HCT116 (cell line): ENCODE data around the gene TRPM8. TPM values are rescaled to one million over a fixed set of nuclear protein-coding genes. Genes with fewer than 3 reads are reported as not detected.

Experiments
- ATAC-seq: fragments of 200-7000 bp; cut with Tn5 transposase; 2 replicates; pipeline ENCODE4 v1.9.1; 2020; ENCODE audit warnings: mild to moderate bottlenecking, moderate library complexity
- BruUV-seq: library from RNA; stranded (reverse); fragments of 400-500 nt; replicated peaks from 2 replicates; lab custom pipeline; 2021; lab: Mats Ljungman, UMichigan
- CTCF ChIA-PET: fragments of 300-600 bp; sonication (Branson Sonifier 250); formaldehyde crosslinking; loops from one replicate; lab custom pipeline; 2021; ENCODE audit warnings: antibody characterized with exemption; lab: Charles Lee
- POLR2A ChIA-PET: fragments of 300-600, 350-600 bp; sonication (Branson Sonifier 250); formaldehyde crosslinking; loops from one replicate; lab custom pipeline; 2021; ENCODE audit warnings: antibody characterized with exemption; lab: Charles Lee
- RAD21 ChIA-PET, 2 experiments: fragments of 300-600 bp; sonication (Branson Sonifier 250); formaldehyde crosslinking; loops; one replicate each; lab custom pipeline; 2023; ENCODE audit warnings: low total read pairs in 2 of 2; ENCODE audit not compliant: uncharacterized antibody in 2 of 2, unreplicated experiment in 2 of 2, low non-redundant PET in 1 of 2; lab: Charles Lee
- DNase-seq: peaks from one replicate; pipeline ENCODE4 v3.0.0-alpha.2; 2010; ENCODE audit warnings: low read depth, low spot score
- H2AFZ ChIP-seq: fragments of 200-600 bp; shearing (Covaris generic), sonication (generic); 2 replicates; pipeline ENCODE4 v1.6.1; 2017; ENCODE audit warnings: low read depth, mixed run types, mixed read lengths, antibody characterized with exemption, low read length; ENCODE audit not compliant: poor library complexity, severe bottlenecking
- H3K27ac ChIP-seq: 2 replicates; pipeline ENCODE4 v1.5.1; 2012; ENCODE audit warnings: low read depth, low read length
- H3K27me3 ChIP-seq: fragments of 200-600 bp; sonication (generic); 2 replicates; pipeline ENCODE4 v1.6.1; 2016; ENCODE audit warnings: mixed run types, low read length, mixed read lengths; ENCODE audit not compliant: insufficient read depth
- H3K36me3 ChIP-seq, 2 experiments: fragments of 200-500 bp in 1 of 2; fragments of 200-600 bp in 1 of 2; sonication (Bioruptor generic) in 1 of 2; sonication (generic) in 1 of 2; 2 replicates each; pipeline versions ENCODE4 v1.5.1 to v1.6.1; 2014 to 2016; ENCODE audit warnings: low read length in 2 of 2, inconsistent platforms in 1 of 2, mixed read lengths in 1 of 2, mixed run types in 1 of 2; ENCODE audit not compliant: insufficient read depth in 2 of 2, control insufficient read depth in 1 of 2
- H3K4me1 ChIP-seq, 2 experiments: fragments of 200-600 bp in 1 of 2; sonication (generic) in 1 of 2; 2 replicates each; pipeline versions ENCODE4 v1.5.1 to v1.6.1; 2012 to 2017; ENCODE audit warnings: low read length in 2 of 2, inconsistent platforms in 1 of 2, mild to moderate bottlenecking in 1 of 2, mixed read lengths in 1 of 2, mixed run types in 1 of 2, moderate library complexity in 1 of 2; ENCODE audit not compliant: insufficient read depth in 2 of 2, control insufficient read depth in 1 of 2
- H3K4me2 ChIP-seq: fragments of 200-600 bp; sonication (generic); 2 replicates; pipeline ENCODE4 v1.6.1; 2017; ENCODE audit warnings: mixed run types, low read length, mixed read lengths
- H3K4me3 ChIP-seq, 2 experiments: fragments of 200-600 bp in 1 of 2; sonication (generic) in 1 of 2; replicated peaks in 1 of 2; 2 replicates each; pipeline ENCODE4 v1.5.1; 2011 to 2016; ENCODE audit warnings: low read length in 2 of 2, control low read depth in 1 of 2, low read depth in 1 of 2, mild to moderate bottlenecking in 1 of 2, mixed read lengths in 1 of 2, mixed run types in 1 of 2
- H3K79me2 ChIP-seq: fragments of 200-600 bp; sonication (generic); 2 replicates; pipeline ENCODE4 v1.6.1; 2017; ENCODE audit warnings: mild to moderate bottlenecking, mixed run types, low read length, moderate library complexity, mixed read lengths; ENCODE audit not compliant: insufficient read depth
- H3K9ac ChIP-seq: fragments of 200-600 bp; sonication (generic); 2 replicates; pipeline ENCODE4 v1.6.1; 2016; ENCODE audit warnings: low read length, mixed read lengths
- H3K9me2 ChIP-seq: fragments of 200-600 bp; sonication (generic), shearing (Covaris generic); 2 replicates; pipeline ENCODE4 v1.6.1; 2017; ENCODE audit warnings: mixed run types, mild to moderate bottlenecking, moderate library complexity; ENCODE audit not compliant: insufficient read depth
- H3K9me3 ChIP-seq, 2 experiments: fragments of 200-500 bp in 1 of 2; fragments of 200-600 bp in 1 of 2; sonication (Bioruptor generic) in 1 of 2; sonication (generic) in 1 of 2; 2 replicates each; pipeline ENCODE4 v1.6.1; 2014 to 2017; ENCODE audit warnings: low read length in 2 of 2, mixed read lengths in 2 of 2, inconsistent platforms in 1 of 2, low read depth in 1 of 2, mild to moderate bottlenecking in 1 of 2, mixed run types in 1 of 2, moderate library complexity in 1 of 2; ENCODE audit not compliant: control insufficient read depth in 1 of 2, insufficient read depth in 1 of 2
- H4K20me1 ChIP-seq: fragments of 200-600 bp; sonication (generic), shearing (Covaris generic); 2 replicates; pipeline ENCODE4 v1.6.1; 2017; ENCODE audit warnings: mixed run types, mild to moderate bottlenecking, moderate library complexity; ENCODE audit not compliant: insufficient read depth
- ATF3 ChIP-seq: IDR thresholded peaks from 2 replicates; pipeline ENCODE4 v1.6.1; 2012
- EGR1 ChIP-seq: IDR thresholded peaks from 2 replicates; pipeline ENCODE4 v1.6.1; 2012; ENCODE audit warnings: low read depth
- EZH2 ChIP-seq: fragments of 200-600 bp; sonication (generic); IDR thresholded peaks from 2 replicates; pipeline ENCODE4 v1.6.1; 2017; ENCODE audit warnings: antibody characterized with exemption, mixed run types
- EZH2phosphoT487 ChIP-seq: fragments of 200-600 bp; IDR thresholded peaks from 2 replicates; pipeline ENCODE4 v1.6.1; 2018; ENCODE audit warnings: antibody characterized with exemption, borderline replicate concordance
- FOSL1 ChIP-seq: IDR thresholded peaks from 2 replicates; pipeline ENCODE4 v1.6.1; 2012; ENCODE audit warnings: low read depth
- JUND ChIP-seq: IDR thresholded peaks from 2 replicates; pipeline ENCODE4 v1.6.1; 2012
- SRF ChIP-seq: IDR thresholded peaks from 2 replicates; pipeline ENCODE4 v1.6.1; 2012; ENCODE audit warnings: low read depth
- TCF7L2 ChIP-seq: IDR thresholded peaks from 2 replicates; pipeline ENCODE4 v1.7.0; 2011; ENCODE audit warnings: borderline replicate concordance, inconsistent platforms; ENCODE audit not compliant: insufficient read depth, insufficient read length; ENCODE audit errors: extremely low read depth
- ZBTB33 ChIP-seq: IDR thresholded peaks from 2 replicates; pipeline ENCODE4 v1.6.1; 2011; ENCODE audit warnings: mild to moderate bottlenecking, low read length, moderate library complexity; ENCODE audit not compliant: insufficient replicate concordance; ENCODE audit errors: extremely low read depth
- intact Hi-C: fragments of 100-400 bp; cut with micrococcal nuclease; formaldehyde crosslinking; loops from 2 replicates; pipeline ENCODE4 v1.10.0; 2022
- total RNA-seq: library from RNA; stranded (reverse); gene quantifications from one replicate; pipeline ENCODE4 v1.2.1, GENCODE V29; 2021; ENCODE audit not compliant: unreplicated experiment

TRPM8 gene
- total RNA-seq, 1 experiment from 2014 or later = 0.39 TPM

GRCh38 chr2:234046521-234046920 lies 129.3 kb downstream of the TRPM8 start:
- no peak overlapping the region for H3K4me3 ChIP-seq

GRCh38 chr2:234047361-234047760 lies 130.2 kb downstream of the TRPM8 start:
- RAD21 ChIA-PET = no interaction called here
- POLR2A ChIA-PET = no interaction called here
- no peaks in the 10 kb centered on the region for H3K27me3 ChIP-seq
- no peak overlapping the region for H3K4me3 ChIP-seq
- H3K36me3 ChIP-seq = no peaks in the 10 kb centered on the region
- ATAC-seq = no peak
- CTCF ChIA-PET = no interaction called here
- H3K9me2 ChIP-seq = no peaks in the 10 kb centered on the region
- peaks cover 4 to 15% of the 10 kb centered on the region in 2 experiments; a peak in 3 of 4 replicates for H3K4me1 ChIP-seq
- H3K9me3 ChIP-seq = no peaks in the 10 kb centered on the region
- TF ChIP-seq SRF (no peak), EZH2phosphoT487 (no peak), ATF3 (no peak)
- no peak for DNase-seq
- no peaks in the 10 kb centered on the region for H4K20me1 ChIP-seq
- H2AFZ ChIP-seq = no peak overlapping the region
- H3K27ac ChIP-seq = no peak overlapping the region
- intact Hi-C loops = no loop called here
- no peak overlapping the region for H3K4me2 ChIP-seq
- BruUV-seq = no TSS peak
- H3K9ac ChIP-seq = no peak overlapping the region
- no peaks in the 10 kb centered on the region for H3K79me2 ChIP-seq

More at GRCh38 chr2:234046521-234046920, 129.3 kb downstream of the TRPM8 start:
- RAD21 ChIA-PET = no interaction called here
- no peak for TF ChIP-seq SRF
- TF ChIP-seq ZBTB33 = no peak
- TF ChIP-seq TCF7L2 = no peak
- no peak for TF ChIP-seq FOSL1
- TF ChIP-seq EZH2 = no peak
- TF ChIP-seq EGR1 = no peak
- TF ChIP-seq JUND = no peak
- Histone ChIP-seq H3K4me2 (no peak overlapping the region), H3K9me2 (no peaks in the 10 kb centered on the region), H3K27ac (no peak overlapping the region), H2AFZ (no peak overlapping the region), H3K27me3 (no peaks in the 10 kb centered on the region), H3K9me3 (no peaks in the 10 kb centered on the region), H3K4me1 (peaks cover 4 to 15% of the 10 kb centered on the region in 2 experiments; a peak in 3 of 4 replicates), H3K36me3 (no peaks in the 10 kb centered on the region), H4K20me1 (no peaks in the 10 kb centered on the region), H3K79me2 (no peaks in the 10 kb centered on the region), H3K9ac (no peak overlapping the region)
- ATAC-seq = no peak
- no peak for DNase-seq
- CTCF ChIA-PET = no interaction called here
- POLR2A ChIA-PET = no interaction called here
- no TSS peak for BruUV-seq
- intact Hi-C loops = no loop called here
